Stimulated activated CD8-positive, alpha-beta memory T cell treated with anti-CD3 and anti-CD28 coated beads, Interleukin-4, amount 100 ng/mL, for 48 hours (primary cell): Measurements from ENCODE around the gene NMUR2.

ENCODE experiments used
- DNase-seq: peaks from one replicate; pipeline ENCODE4 v3.0.0-alpha.2; 2020

The NMUR2 gene

DNA sequence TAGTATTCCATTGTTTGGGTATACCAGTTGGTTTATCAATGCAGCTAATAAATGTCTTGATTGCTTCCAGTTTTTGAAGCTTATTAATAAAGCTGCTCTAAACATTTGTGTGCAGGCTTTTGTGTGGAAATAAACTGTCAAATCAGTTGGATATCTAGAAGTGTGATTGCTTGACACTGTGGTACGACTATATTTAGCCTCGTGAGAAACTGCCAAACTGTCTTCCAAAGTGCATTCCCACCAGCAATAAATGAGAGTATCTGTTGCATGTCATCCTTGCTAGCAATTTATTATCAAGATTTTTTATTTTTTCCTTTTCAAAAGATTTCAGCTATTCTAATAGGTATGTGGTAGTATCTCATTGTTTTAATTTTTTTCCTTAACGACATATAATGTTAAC is 37.5 kb downstream of the NMUR2 start:
- no peak for DNase-seq

DNA sequence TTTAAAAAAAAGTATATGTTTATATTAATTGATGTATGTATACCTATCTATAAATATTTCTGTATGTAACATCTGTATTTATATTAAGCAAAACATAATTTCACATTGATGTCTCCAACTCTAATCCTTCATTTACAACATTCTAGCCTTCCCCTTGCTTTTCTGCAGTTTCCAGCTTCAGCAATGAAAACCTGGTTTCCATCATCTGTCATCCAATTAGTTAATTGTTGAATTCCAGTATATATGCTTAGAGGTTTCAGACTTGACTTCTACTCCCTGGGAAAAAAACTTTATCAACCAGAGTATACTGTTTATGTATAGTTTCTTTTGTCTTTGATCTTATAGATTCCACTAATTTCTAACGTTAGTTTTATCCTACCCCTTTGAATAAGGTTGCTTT is 38.4 kb downstream of the NMUR2 start:
- DNase-seq, result no peak

DNA sequence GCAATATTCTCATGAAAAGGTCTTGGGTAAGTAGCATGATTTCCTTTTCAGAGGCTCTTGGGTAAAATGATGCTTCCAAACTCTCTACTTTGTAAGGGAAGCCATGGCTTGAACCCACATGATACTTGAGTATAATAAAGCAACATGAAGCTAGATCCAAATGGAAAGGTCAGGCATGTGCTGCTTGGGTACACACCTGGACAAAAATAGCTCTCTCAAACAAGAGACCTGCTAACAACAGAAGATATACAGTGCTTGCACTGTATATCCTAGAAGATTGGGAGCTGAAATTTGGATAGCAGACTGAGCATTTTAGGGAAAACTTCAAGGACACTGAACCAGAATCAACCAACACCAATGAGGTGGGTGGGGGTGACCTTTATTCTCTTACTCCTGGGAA is 40.2 kb downstream of the NMUR2 start:
- DNase-seq, result no peak

DNA sequence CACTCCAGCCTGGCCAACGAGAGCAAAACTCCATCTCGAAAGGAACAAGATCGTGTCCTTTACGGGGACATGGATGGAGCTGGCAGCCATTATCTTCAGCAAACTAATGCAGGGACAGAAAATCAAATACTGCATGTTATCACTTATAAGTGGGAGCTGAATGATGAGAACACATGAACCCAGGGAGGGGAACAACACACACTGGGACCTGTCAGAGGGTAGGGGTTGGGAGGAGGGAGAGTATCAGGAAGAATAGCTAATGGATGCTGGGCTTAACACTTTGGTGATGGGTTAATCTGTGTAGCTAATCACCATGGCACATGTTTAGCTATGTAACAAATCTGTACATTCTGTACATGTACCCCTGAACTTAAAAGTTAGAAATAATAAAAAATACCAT is 40.9 kb downstream of the NMUR2 start:
- no peak for DNase-seq

DNA sequence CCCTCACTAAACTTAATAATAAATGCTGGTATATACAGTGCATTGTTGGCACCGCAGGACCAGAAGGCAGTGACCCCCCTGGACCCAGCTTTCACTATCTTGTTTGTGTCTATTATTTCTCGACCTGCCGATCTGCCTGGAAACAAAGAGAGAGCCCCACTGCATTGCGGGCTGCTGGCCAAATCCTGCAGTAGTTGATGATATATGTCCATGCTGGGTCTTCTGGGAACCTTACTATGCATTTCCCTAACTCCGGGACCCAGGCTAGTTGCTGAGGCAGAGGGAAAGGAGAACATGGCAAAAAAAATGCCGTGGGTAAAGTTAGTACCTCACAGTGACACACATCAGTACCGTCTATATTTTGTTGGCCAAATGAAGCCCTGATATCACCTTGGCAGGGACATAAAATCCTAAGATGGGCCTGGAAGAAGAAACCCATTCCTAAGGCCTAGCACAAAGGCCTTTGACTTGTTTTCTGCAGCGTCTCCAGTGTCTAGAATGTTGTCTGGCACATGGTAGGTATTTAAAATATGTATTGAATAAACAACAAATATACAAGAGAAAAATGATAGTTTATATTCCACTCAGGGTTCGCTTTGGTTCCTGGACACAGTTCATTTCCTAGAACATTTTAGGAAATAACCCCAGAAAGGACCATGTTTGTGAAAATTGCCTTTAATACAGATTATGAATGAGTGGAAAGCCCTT is 46.1 kb downstream of the NMUR2 start:
- no peak for DNase-seq

DNA sequence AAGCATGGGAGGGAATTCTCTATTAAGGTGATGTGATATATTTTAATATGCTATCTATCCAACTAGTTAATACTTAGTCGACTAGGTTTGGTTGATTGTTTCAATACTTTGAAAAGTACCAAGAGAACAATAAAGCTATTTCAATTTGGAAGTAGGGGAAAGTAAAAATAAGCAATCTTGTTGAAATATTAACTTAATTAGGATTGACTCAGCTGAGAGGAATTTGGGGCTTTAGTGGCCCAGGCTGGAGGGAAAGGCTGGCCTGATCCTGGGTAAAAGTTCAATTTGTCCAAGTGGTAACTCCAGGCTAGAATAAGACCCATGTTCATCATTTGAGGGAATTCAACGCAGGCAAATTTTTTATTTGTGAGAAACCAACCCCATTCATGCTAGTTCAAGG is 48.6 kb downstream of the NMUR2 start:
- DNase-seq, result no peak

DNA sequence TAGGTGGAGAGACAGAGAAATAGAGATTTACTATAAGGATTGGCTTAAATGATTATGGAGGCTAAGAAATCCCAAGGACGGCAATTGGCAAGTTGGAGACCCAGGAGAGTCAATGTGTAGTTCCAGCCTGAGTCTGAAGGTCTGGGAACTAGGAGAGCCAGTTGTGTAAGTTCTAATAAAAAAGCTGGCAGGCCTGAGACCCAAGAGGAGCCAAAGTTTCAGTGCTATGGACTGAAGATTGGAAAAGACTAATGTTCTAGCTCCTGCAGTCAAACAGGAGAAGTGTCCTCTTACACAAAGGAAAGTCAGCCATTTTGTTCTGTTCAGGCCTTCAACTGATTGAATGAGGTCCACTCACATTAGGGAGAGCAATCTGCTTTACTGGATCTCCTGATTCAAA is 50.0 kb downstream of the NMUR2 start:
- no peak for DNase-seq

DNA sequence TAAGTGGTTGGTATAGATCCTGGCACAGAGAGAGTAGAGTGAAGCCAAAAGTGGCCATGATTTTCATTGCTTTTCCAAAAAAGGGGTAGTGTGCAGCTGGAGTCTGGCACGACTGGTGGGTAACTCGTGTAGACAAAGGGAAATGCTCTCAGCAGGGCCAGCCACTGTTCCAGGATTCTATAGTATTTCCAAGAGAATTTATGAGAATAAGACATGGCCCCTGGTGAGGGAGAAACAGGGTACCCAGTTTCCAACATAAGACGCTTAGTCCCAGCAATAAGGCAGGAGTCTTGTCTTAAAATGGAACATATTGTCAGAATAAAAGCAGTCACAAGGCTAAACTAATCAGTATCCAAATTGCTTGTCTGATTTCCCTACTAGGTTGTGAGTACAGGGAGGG is 52.1 kb downstream of the NMUR2 start:
- no peak for DNase-seq

DNA sequence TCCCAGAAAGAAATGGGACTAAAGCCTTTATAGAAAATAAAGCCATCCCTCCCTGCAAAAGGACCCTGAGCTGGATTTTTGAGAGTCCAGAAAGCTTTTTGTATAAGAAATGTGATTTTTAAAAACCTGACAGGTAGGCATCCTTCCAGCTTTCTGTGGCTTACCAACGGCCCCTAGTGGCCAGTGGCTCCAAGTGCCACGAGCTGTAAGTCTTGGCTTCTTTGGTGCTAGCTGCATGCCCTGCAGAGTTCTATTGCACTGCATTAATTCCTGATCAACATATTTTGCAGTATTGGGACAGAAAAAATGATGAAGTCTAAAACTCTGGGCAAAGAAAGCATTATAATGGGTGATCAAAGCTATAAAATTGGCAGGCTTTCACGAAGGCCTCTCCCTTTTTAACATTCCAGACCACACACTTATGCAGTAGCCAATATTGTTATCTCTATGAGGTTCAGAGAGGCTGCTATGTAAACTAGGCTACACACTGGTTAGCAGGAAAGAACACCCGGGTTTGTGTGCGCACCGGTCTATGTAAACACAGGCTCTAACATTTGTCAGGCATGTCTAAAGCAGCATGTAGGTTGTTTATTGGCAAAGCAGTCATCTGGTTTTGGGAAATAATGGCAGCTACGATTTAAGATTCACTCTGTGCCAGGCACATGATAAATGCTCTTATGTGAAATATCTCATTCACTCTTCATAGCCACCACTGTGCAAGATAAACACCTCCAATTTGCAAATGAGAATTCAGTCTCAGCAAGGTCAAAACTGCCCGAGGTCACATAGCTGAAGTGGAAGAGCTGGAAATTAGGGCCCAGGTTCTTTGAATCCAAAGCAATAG is 55.2 kb downstream of the NMUR2 start:
- DNase-seq, result peak; percentile 49
